Activated gamma-delta T cell (primary cell): ENCODE results near the gene ITGB5.
"Not testable (repeated sequence)": the region's sequence is repeated elsewhere in the genome, so short reads cannot be mapped to it uniquely, and the experiment has no call there.

ENCODE experiments used
- DNase-seq: peaks from one replicate; lab custom pipeline; 2025; lab: John Stamatoyannopoulos, UW

ITGB5 gene

GRCh38 chr3:124812291-124813265, 74.6 kb downstream of the ITGB5 start:
- DNase-seq: no peak

GRCh38 chr3:124811436-124811835, 75.7 kb downstream of the ITGB5 start:
- no peak for DNase-seq

- no peak for DNase-seq
Observed at GRCh38 chr3:124810970-124811369, 76.2 kb downstream of the ITGB5 start.

- DNase-seq: no peak
Observed at GRCh38 chr3:124809039-124809438, 78.1 kb downstream of the ITGB5 start.

GRCh38 chr3:124805671-124806070, 81.5 kb downstream of the ITGB5 start:
- DNase-seq: no peak

- DNase-seq: no peak
Observed at GRCh38 chr3:124804875-124805274, 82.3 kb downstream of the ITGB5 start.

GRCh38 chr3:124802702-124803101, 84.5 kb downstream of the ITGB5 start:
- DNase-seq: no peak

- no peak for DNase-seq
Observed at GRCh38 chr3:124802061-124802698, 85.0 kb downstream of the ITGB5 start.

- no peak for DNase-seq
Observed at GRCh38 chr3:124800511-124801258, 86.5 kb downstream of the ITGB5 start.

- DNase-seq: no peak
Observed at GRCh38 chr3:124800076-124800475, 87.1 kb downstream of the ITGB5 start.

- no peak for DNase-seq
Observed at GRCh38 chr3:124799676-124800075, 87.5 kb downstream of the ITGB5 start.

- DNase-seq: no peak
Observed at GRCh38 chr3:124797426-124797945, 89.7 kb downstream of the ITGB5 start.

GRCh38 chr3:124796477-124796876, 90.7 kb downstream of the ITGB5 start:
- DNase-seq: peak; percentile 7

GRCh38 chr3:124793054-124793739, 94.0 kb downstream of the ITGB5 start:
- DNase-seq: no peak

GRCh38 chr3:124792341-124793040, 94.7 kb downstream of the ITGB5 start:
- no peak for DNase-seq

- DNase-seq: no peak
Observed at GRCh38 chr3:124791639-124792151, 95.5 kb downstream of the ITGB5 start.

GRCh38 chr3:124791142-124791541, 96.0 kb downstream of the ITGB5 start:
- DNase-seq: no peak

GRCh38 chr3:124789103-124789502, 98.1 kb downstream of the ITGB5 start:
- not testable (repeated sequence) for DNase-seq

- DNase-seq: no peak
Observed at GRCh38 chr3:124788254-124788745, 98.9 kb downstream of the ITGB5 start.

GRCh38 chr3:124787476-124788195, 99.5 kb downstream of the ITGB5 start:
- no peak for DNase-seq
